Loucy (cell line): ENCODE results near the gene CTCFL.

ENCODE experiments used
- H2AFZ ChIP-seq: fragments of 200-600 bp; sonication (generic); 2 replicates; pipeline ENCODE4 v1.6.0; 2016; ENCODE audit warnings: antibody characterized with exemption, mild to moderate bottlenecking, low read length, moderate library complexity
- H3F3A ChIP-seq: fragments of 200-600 bp; 2 replicates; pipeline ENCODE4 v1.6.0; 2016; ENCODE audit warnings: antibody characterized with exemption, low read depth, mild to moderate bottlenecking
- H3K27me3 ChIP-seq: fragments of 200-600 bp; sonication (generic); 2 replicates; pipeline ENCODE4 v1.6.1; 2014; ENCODE audit warnings: low read length, mild to moderate bottlenecking; ENCODE audit not compliant: insufficient read depth, poor library complexity, severe bottlenecking
- H3K36me3 ChIP-seq: fragments of 200-600 bp; sonication (generic); 2 replicates; pipeline ENCODE4 v1.6.1; 2016; ENCODE audit warnings: low read length; ENCODE audit not compliant: insufficient read depth
- H3K4me1 ChIP-seq: fragments of 200-600 bp; sonication (generic); 2 replicates; pipeline ENCODE4 v1.5.1; 2014; ENCODE audit warnings: low read length, mild to moderate bottlenecking; ENCODE audit not compliant: insufficient read depth, poor library complexity, severe bottlenecking
- H3K4me2 ChIP-seq: fragments of 200-600 bp; sonication (generic); 2 replicates; pipeline ENCODE4 v1.6.0; 2014; ENCODE audit warnings: antibody characterized with exemption, low read length, low read depth, mild to moderate bottlenecking; ENCODE audit not compliant: poor library complexity, severe bottlenecking
- H3K4me3 ChIP-seq: fragments of 200-600 bp; sonication (generic); 2 replicates; pipeline ENCODE4 v1.5.1; 2014; ENCODE audit warnings: low read length, mild to moderate bottlenecking, mixed read lengths; ENCODE audit not compliant: poor library complexity, severe bottlenecking
- H3K79me2 ChIP-seq: fragments of 200-600 bp; sonication (generic); 2 replicates; pipeline ENCODE4 v1.6.1; 2014; ENCODE audit warnings: low read length; ENCODE audit not compliant: insufficient read depth
- H3K9ac ChIP-seq: fragments of 200-600 bp; sonication (generic); 2 replicates; pipeline ENCODE4 v1.6.0; 2014; ENCODE audit warnings: mild to moderate bottlenecking, low read depth, low read length, moderate library complexity; ENCODE audit not compliant: poor library complexity, severe bottlenecking
- H3K9me2 ChIP-seq: fragments of 200-600 bp; sonication (generic); replicated peaks from 2 replicates; pipeline ENCODE4 v1.6.1; 2016; ENCODE audit warnings: low read depth, low read length, mixed read lengths
- H3K9me3 ChIP-seq: fragments of 200-600 bp; sonication (generic); 2 replicates; pipeline ENCODE4 v1.6.1; 2014; ENCODE audit warnings: mild to moderate bottlenecking, antibody characterized with exemption, low read length, low read depth; ENCODE audit not compliant: insufficient read depth
- H4K20me1 ChIP-seq: fragments of 200-600 bp; sonication (generic); 2 replicates; pipeline ENCODE4 v1.6.0; 2014; ENCODE audit warnings: antibody characterized with exemption, low read length, mild to moderate bottlenecking; ENCODE audit not compliant: insufficient read depth, poor library complexity, severe bottlenecking
- EZH2phosphoT487 ChIP-seq: fragments of 200-600 bp; IDR thresholded peaks from 2 replicates; pipeline ENCODE4 v1.6.1; 2018; ENCODE audit warnings: antibody characterized with exemption, mild to moderate bottlenecking, moderate library complexity, borderline replicate concordance
- TF ChIP-seq, protein P1 (sequence below): fragments of 200-600 bp; sonication (generic); conservative IDR thresholded peaks from 2 replicates; pipeline ENCODE4 v1.5.1; 2014; ENCODE audit warnings: mild to moderate bottlenecking, antibody characterized with exemption, low read length

The CTCFL gene

DNA sequence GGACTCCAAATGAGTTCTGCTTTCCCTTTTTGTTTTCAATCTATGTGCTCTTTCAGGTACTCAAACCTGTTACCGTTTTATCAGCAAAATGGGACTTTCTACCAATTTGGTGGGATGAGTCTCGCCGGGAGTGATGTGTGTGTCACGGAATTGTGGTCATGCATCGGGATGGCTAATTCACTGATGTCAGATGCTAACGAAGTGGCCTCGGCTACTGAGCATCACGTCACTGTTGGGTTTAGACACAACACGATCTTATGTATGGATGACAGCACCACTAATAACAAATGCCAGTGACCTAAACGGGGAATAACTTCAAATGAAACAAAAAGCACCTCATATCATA is 34.3 kb upstream of the CTCFL start:
- no peaks in the 10 kb centered on the region for H3F3A ChIP-seq
- H3K4me3 ChIP-seq, result no peak overlapping the region
- no peak overlapping the region for H3K4me2 ChIP-seq
- no peak overlapping the region for H2AFZ ChIP-seq
- no peaks in the 10 kb centered on the region for H3K4me1 ChIP-seq
- no peaks in the 10 kb centered on the region for H3K79me2 ChIP-seq
- no peaks in the 10 kb centered on the region for H3K9me2 ChIP-seq
- H3K36me3 ChIP-seq, result no peaks in the 10 kb centered on the region
- peaks cover 5% of the 10 kb centered on the region for H3K27me3 ChIP-seq
- TF ChIP-seq, protein P1, sequence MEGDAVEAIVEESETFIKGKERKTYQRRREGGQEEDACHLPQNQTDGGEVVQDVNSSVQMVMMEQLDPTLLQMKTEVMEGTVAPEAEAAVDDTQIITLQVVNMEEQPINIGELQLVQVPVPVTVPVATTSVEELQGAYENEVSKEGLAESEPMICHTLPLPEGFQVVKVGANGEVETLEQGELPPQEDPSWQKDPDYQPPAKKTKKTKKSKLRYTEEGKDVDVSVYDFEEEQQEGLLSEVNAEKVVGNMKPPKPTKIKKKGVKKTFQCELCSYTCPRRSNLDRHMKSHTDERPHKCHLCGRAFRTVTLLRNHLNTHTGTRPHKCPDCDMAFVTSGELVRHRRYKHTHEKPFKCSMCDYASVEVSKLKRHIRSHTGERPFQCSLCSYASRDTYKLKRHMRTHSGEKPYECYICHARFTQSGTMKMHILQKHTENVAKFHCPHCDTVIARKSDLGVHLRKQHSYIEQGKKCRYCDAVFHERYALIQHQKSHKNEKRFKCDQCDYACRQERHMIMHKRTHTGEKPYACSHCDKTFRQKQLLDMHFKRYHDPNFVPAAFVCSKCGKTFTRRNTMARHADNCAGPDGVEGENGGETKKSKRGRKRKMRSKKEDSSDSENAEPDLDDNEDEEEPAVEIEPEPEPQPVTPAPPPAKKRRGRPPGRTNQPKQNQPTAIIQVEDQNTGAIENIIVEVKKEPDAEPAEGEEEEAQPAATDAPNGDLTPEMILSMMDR, result no peak
- no peak for TF ChIP-seq EZH2phosphoT487
- no peaks in the 10 kb centered on the region for H3K9me3 ChIP-seq
- H4K20me1 ChIP-seq, result no peaks in the 10 kb centered on the region
- no peak overlapping the region for H3K9ac ChIP-seq

DNA sequence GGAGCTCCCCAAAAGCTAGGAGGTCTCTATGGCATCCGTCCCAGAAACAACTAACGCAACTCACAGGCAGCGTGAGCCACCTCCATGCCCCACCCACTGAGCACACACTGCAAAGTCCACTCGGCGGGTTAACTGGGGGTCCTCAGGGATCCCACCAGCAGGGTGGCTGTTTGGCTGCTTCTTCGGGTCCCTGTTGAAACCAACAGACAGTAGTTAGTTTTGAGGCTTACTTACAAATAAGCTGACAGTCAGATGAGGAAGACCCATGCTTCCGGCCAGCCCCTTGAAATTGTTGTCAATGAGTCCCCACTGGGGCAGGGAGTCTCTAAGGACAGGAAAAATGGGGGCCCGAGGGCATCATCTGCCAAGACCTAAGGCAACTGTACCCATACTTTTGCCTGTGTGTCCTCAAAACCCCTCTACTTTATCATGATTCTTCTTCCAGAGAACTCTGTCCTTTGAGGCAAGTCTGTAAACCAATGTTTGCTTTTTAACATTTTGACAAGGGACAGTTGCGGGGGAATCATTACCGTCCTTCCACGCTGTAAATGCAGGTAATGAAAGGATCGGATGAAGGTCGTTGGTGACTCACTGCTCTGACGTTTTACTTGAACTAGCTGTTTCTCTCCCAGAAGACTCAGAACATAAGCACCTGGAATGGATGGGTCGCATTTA is 33.8 kb upstream of the CTCFL start:
- TF ChIP-seq, protein P1, result no peak
- no peak for TF ChIP-seq EZH2phosphoT487
- Histone ChIP-seq H3K36me3 (no peaks in the 10 kb centered on the region), H3K27me3 (peaks cover 5% of the 10 kb centered on the region), H3K79me2 (no peaks in the 10 kb centered on the region), H3K9me2 (no peaks in the 10 kb centered on the region), H3K4me3 (no peak overlapping the region), H3K4me1 (no peaks in the 10 kb centered on the region), H3K9ac (no peak overlapping the region), H2AFZ (no peak overlapping the region), H4K20me1 (no peaks in the 10 kb centered on the region), H3K4me2 (no peak overlapping the region), H3F3A (no peaks in the 10 kb centered on the region), H3K9me3 (no peaks in the 10 kb centered on the region)

DNA sequence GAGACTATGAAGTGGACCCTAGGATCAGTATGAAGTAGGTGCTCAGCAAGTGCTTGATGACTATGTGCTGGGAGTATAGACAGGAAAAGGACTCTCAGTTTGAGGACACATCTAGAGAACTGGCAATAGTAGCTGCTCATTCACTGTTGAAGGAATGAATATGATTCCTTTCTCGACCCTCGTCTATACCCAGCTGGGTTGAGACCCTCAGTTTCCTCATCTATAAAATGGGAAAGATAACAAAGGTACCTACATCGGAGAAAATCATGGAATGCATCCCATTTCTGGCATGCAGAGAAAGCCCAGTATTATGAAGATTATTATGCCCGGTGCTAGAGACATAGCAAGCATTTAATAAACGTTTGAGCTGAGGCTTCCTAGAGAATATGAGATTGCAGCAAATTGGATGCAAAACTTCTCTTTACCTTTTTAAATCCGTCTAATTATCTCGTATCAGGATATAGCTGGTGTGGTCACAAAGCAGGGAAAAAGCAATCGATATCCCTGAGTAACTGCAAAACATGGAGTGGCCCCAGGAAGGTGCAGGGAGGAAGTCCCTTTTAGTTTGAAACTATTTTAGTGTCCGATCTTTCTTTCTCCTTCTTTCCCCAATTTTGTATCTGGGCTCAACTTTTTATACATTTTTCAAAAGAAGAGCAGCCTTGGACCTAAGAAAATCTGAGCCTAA is 33.1 kb upstream of the CTCFL start:
- no peak overlapping the region for H3K4me2 ChIP-seq
- H3K9me3 ChIP-seq, result no peaks in the 10 kb centered on the region
- no peak overlapping the region for H2AFZ ChIP-seq
- H4K20me1 ChIP-seq, result no peaks in the 10 kb centered on the region
- no peaks in the 10 kb centered on the region for H3K9me2 ChIP-seq
- H3K79me2 ChIP-seq, result no peaks in the 10 kb centered on the region
- peaks cover 5% of the 10 kb centered on the region for H3K27me3 ChIP-seq
- H3K4me3 ChIP-seq, result no peak overlapping the region
- H3F3A ChIP-seq, result no peaks in the 10 kb centered on the region
- no peak overlapping the region for H3K9ac ChIP-seq
- TF ChIP-seq, protein P1, result no peak
- no peak for TF ChIP-seq EZH2phosphoT487
- H3K36me3 ChIP-seq, result no peaks in the 10 kb centered on the region
- H3K4me1 ChIP-seq, result no peaks in the 10 kb centered on the region
